ENCODE measurements around the gene CATSPER3. TPM values are rescaled to one million over a fixed set of nuclear protein-coding genes. Genes with fewer than 3 reads are reported as not detected.

CATSPER3 gene
- total RNA-seq, 6 experiments from 2014 or later, result 0.14 to 0.25 (median 0.19) TPM; not detected in 3

GRCh38 chr5:135027697-135028615, 60.2 kb downstream of the CATSPER3 start:
- Mint-ChIP-seq H3K27me3 (ENCODE audit: insufficient read depth) (no peaks in the 10 kb centered on the region; the same call in 1 of the 2 replicates), H3K36me3 (ENCODE audit: low read depth) (peaks cover 12% of the 10 kb centered on the region), H3K27ac (no peak overlapping the region), H3K4me3 (no peak overlapping the region), H3K9me3 (no peaks in the 10 kb centered on the region; the same call in 1 of the 2 replicates), H3K4me1 (ENCODE audit: low read depth) (peaks cover 17% of the 10 kb centered on the region)
- no peak for DNase-seq
- no peak for TF ChIP-seq CTCF (IDR thresholded peaks at IDR 0.05)

GRCh38 chr5:135028791-135029476, 61.2 kb downstream of the CATSPER3 start:
- Mint-ChIP-seq H3K4me3 (no peak overlapping the region), H3K36me3 (ENCODE audit: low read depth) (peaks cover 12% of the 10 kb centered on the region), H3K4me1 (ENCODE audit: low read depth) (peaks cover 17% of the 10 kb centered on the region), H3K9me3 (no peaks in the 10 kb centered on the region; the same call in 1 of the 2 replicates), H3K27me3 (ENCODE audit: insufficient read depth) (no peaks in the 10 kb centered on the region; the same call in 1 of the 2 replicates), H3K27ac (no peak overlapping the region)
- TF ChIP-seq CTCF (IDR thresholded peaks at IDR 0.05), result no peak
- no peak for DNase-seq

DNA sequence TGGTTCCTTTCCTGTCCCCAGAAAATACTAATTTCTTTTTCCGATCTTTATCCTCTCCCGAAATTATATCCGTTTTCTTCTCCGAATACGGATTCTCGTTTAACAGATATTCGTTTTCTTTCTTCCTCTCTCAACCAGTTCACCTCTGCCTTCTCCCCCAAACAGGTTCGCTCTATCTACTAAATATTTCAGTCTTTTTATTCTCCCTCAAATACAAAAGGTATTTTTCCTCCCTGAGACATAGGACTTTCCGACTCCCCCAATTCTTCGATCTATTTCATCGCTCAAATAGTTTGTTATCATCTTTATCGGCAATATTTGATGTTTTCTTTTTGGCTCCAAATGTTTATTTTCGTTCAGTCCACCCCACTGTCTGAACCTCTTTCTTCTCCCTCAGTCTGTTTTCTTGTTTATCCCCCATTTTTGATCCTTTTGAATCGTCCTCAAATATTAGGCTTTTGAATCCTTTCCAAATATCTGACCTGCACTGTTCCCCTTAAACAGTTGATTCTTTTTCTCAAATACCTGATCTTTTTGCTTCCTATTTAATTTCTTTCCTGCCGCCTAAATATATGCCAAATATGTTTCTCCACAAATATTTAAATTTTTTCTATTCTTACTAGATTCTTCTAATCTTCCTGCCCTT, 61.9 kb downstream of the CATSPER3 start:
- Mint-ChIP-seq H3K27me3 (ENCODE audit: insufficient read depth) (no peaks in the 10 kb centered on the region; the same call in 1 of the 2 replicates), H3K36me3 (ENCODE audit: low read depth) (peaks cover 12% of the 10 kb centered on the region), H3K9me3 (no peaks in the 10 kb centered on the region; the same call in 1 of the 2 replicates), H3K4me3 (no peak overlapping the region), H3K4me1 (ENCODE audit: low read depth) (peaks cover 17% of the 10 kb centered on the region), H3K27ac (no peak overlapping the region)
- TF ChIP-seq CTCF (IDR thresholded peaks at IDR 0.05), result no peak
- no peak for DNase-seq

DNA sequence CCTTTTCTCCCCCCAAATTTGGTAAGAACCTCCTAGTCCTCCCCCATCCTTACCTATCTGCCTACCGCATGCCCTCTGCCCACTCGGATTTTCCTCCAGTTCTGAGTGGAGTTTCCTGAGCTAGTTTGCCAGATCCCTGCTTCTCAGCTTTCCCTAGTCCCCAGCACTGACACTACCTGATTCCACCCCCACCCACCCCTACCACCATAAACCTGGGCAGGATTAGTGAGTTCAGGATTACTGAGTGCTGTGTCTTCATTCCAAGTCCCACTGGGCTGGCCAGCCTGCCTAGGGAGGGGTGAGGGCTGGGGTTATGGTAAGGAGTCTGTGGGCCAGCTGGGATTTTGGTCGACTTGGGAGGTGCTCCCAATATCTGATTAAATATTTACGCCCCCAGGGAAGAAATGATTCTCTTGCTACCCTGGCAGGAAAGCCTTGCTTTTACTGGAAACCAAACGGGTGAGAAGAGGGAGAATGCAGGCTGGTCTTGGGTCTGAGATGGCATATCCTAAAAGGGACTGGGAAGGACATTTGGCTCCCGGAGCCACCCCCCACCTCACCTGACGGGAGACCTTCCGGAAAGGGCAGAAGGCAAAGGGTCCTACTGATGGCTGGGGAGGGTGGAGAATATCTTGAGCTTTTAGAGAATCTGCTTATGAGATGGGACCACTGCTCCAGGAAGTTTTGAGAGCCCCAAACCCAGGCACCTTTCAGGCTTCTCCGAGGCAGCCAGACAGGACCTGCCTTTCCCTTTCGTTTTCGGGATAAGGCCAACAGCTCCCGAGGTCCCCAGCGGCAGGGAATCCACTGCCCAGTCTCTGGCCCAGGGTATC, 62.6 kb downstream of the CATSPER3 start:
- Mint-ChIP-seq H3K27me3 (ENCODE audit: insufficient read depth) (no peaks in the 10 kb centered on the region; the same call in 1 of the 2 replicates), H3K4me1 (ENCODE audit: low read depth) (peaks cover 19% of the 10 kb centered on the region), H3K4me3 (no peak overlapping the region), H3K27ac (no peak overlapping the region), H3K36me3 (ENCODE audit: low read depth) (peaks cover 12% of the 10 kb centered on the region), H3K9me3 (no peaks in the 10 kb centered on the region; the same call in 1 of the 2 replicates)
- no peak for TF ChIP-seq CTCF (IDR thresholded peaks at IDR 0.05)
- DNase-seq, result no peak
